ENCODE results near the gene FOXRED2. TPM values are rescaled to one million over a fixed set of nuclear protein-coding genes. Genes with fewer than 3 reads are reported as not detected.
"Not testable (repeated sequence)": the region's sequence is repeated elsewhere in the genome, so short reads cannot be mapped to it uniquely, and the experiment has no call there.

The FOXRED2 gene
- total RNA-seq, 2 experiments from 2014 or later, result 10.1 to 12.9 TPM

- no peak overlapping the region for H3K4me3 Mint-ChIP-seq
- ChIA-PET POLR2A (interaction anchor here (3.2 kb wide), 1 partner anchor 9 kb away, joined by 13 read pairs; the partner anchor contains the start of gene EIF3D), CTCF (no interaction called here)
- no peak for DNase-seq
- no peaks in the 10 kb centered on the region for H3K9me3 Mint-ChIP-seq
- no peak overlapping the region for H3K27ac Mint-ChIP-seq
- H3K36me3 Mint-ChIP-seq (ENCODE audit: low read depth), result no peaks in the 10 kb centered on the region
- H3K27me3 Mint-ChIP-seq, result peaks cover 2% of the 10 kb centered on the region
- peaks cover 27% of the 10 kb centered on the region for H3K4me1 Mint-ChIP-seq
These were observed 31.7 kb upstream of the FOXRED2 start for GRCh38 chr22:36538529-36538928.

- DNase-seq, result no peak
- Mint-ChIP-seq H3K27me3 (peaks cover 5% of the 10 kb centered on the region), H3K4me1 (peaks cover 15% of the 10 kb centered on the region), H3K27ac (no peak overlapping the region), H3K36me3 (ENCODE audit: low read depth) (no peaks in the 10 kb centered on the region), H3K9me3 (peaks cover 4% of the 10 kb centered on the region), H3K4me3 (no peak overlapping the region)
- POLR2A ChIA-PET, result interaction anchor here (3.2 kb wide), 1 partner anchor 8 kb away, joined by 13 read pairs; the partner anchor contains the start of gene EIF3D
- CTCF ChIA-PET, result no interaction called here
These were observed 29.9 kb upstream of the FOXRED2 start for GRCh38 chr22:36536717-36537116.

DNA sequence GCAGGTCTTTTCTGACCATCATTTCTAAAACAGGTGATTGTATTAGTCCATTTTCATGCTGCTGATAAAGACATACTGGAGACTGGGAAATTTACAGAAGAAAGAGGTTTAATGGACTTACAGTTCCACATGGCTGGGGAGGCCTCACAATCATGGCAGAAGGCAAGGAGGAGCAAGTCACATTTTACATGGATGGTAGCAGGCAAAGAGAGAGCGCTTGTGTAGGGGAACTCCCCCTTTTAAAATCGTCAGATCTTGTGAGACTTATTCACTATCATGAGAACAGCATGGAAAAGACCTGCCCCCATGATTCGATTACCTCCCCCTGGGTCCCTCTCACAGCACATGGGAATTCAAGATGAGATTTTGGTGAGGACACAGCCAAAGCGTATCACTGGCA is 26.5 kb upstream of the FOXRED2 start:
- POLR2A ChIA-PET; H3K36me3 Mint-ChIP-seq (ENCODE audit: low read depth); H3K27ac Mint-ChIP-seq; H3K4me3 Mint-ChIP-seq; H3K9me3 Mint-ChIP-seq; H3K27me3 Mint-ChIP-seq; DNase-seq: not testable (repeated sequence)
- H3K4me1 Mint-ChIP-seq, result peaks cover 11% of the 10 kb centered on the region
- CTCF ChIA-PET, result interaction anchor here (0.7 kb wide), 1 partner anchor 18 kb away, joined by 5 read pairs; no protein-coding TSS in a partner anchor

- POLR2A ChIA-PET, result no interaction called here
- H3K27ac Mint-ChIP-seq, result no peak overlapping the region
- peaks cover 5% of the 10 kb centered on the region for H3K27me3 Mint-ChIP-seq
- H3K4me1 Mint-ChIP-seq, result peaks cover 13% of the 10 kb centered on the region
- CTCF ChIA-PET, result interaction anchor here (0.7 to 1.7 kb wide), 2 partner anchors 9 to 19 kb away, joined by 5 to 7 read pairs; no protein-coding TSS in a partner anchor
- H3K4me3 Mint-ChIP-seq, result no peak overlapping the region
- H3K36me3 Mint-ChIP-seq (ENCODE audit: low read depth), result peaks cover 13% of the 10 kb centered on the region
- H3K9me3 Mint-ChIP-seq, result peaks cover 4% of the 10 kb centered on the region
- DNase-seq, result no peak
These were observed 25.6 kb upstream of the FOXRED2 start for GRCh38 chr22:36532466-36532865.

DNA sequence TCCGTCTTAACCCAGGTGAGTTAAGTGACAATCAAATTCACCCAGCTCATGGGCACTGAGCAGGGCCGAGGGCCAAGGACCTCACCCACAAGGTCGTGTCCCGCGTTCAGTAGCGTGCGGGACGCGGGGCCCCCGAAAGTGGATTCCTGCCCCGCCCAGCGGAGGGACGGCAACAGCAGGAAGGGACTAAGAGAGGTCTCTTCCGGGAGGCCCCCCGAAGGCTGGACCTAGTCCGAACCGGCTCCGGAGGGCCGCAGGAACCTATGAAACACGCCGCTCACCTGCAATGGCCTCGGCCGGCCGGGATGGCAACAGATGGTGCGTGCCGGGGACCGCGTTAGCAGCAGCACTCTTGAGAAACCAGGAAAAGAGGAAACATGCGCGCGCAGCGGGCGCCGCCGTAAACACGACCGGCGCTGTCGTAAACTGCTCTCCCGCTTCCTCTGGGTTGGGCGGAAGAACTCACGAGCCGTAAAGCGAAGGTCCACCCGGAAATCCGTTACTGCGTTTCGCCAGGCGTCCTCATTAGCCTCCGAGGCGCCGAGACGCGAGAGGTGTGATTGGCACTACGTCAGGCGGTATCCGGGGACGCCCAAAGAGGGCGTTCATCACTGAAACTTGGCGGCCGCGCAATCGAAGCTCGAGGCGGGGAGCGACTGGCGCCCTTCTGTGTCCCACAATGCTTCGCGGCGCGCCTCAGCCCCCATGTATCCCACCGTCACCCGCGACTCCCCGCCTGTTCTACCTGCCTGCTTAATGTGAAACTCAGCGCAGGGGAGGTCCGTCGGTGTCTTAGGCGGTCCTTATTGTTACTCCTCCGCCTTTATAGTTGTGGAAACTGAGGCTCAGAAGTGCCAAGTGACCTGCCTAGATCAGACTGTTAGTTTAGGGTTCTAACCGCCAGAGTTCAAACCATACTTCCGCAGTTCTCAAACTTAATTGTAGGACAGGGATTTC is 22.2 kb upstream of the FOXRED2 start, which contains the start of gene EIF3D:
EIF3D (minus strand) TSS at position 372 of the 957 bp plus-strand sequence. CDS start 3,045 bp downstream, outside the sequence.
- Mint-ChIP-seq H3K4me1 (peaks cover 30% of the 10 kb centered on the region), H3K27ac (peak within 1 kb of the TSS; percentile 99), H3K9me3 (peaks cover 4% of the 10 kb centered on the region), H3K27me3 (peaks cover 3% of the 10 kb centered on the region), H3K36me3 (ENCODE audit: low read depth) (peaks cover 44% of the 10 kb centered on the region), H3K4me3 (peak within 1 kb of the TSS; percentile 93)
- ChIA-PET CTCF (interaction anchor here (1.1 to 1.6 kb wide), 4 partner anchors 13 to 228 kb away, joined by 3 to 8 read pairs (median 4); no protein-coding TSS in a partner anchor), POLR2A (interaction anchor here (0.6 to 4.1 kb wide), 25 partner anchors 8 to 593 kb away, joined by 3 to 66 read pairs (median 4); partner anchors contain the start of genes APOL2, FOXRED2, IFT27 and MYH9)
- DNase-seq, result peak; percentile 99

- POLR2A ChIA-PET, result interaction anchor here (0.6 to 4.1 kb wide), 15 partner anchors 10 to 289 kb away, joined by 3 to 66 read pairs (median 4); partner anchors contain the start of genes APOL2, FOXRED2, IFT27 and MYH9
- H3K36me3 Mint-ChIP-seq (ENCODE audit: low read depth), result peaks cover 51% of the 10 kb centered on the region
These were observed 21.5 kb upstream of the FOXRED2 start for GRCh38 chr22:36528341-36528740.

GRCh38 chr22:36522662-36523061 is 15.8 kb upstream of the FOXRED2 start:
- Mint-ChIP-seq H3K4me1 (peaks cover 18% of the 10 kb centered on the region), H3K27me3 (no peaks in the 10 kb centered on the region), H3K36me3 (ENCODE audit: low read depth) (peaks cover 89% of the 10 kb centered on the region), H3K27ac (no peak overlapping the region), H3K9me3 (no peaks in the 10 kb centered on the region), H3K4me3 (no peak overlapping the region)
- ChIA-PET POLR2A (interaction anchor here (1.0 to 1.1 kb wide), 2 partner anchors 11 to 15 kb away, joined by 3 to 4 read pairs; partner anchors contain the start of gene FOXRED2), CTCF (interaction anchor here (1.5 to 4.6 kb wide), 2 partner anchors 13 to 52 kb away, joined by 3 to 22 read pairs; no protein-coding TSS in a partner anchor)
- DNase-seq, result no peak

More at GRCh38 chr22:36528341-36528740, 21.5 kb upstream of the FOXRED2 start:
- Mint-ChIP-seq H3K27ac (peak overlapping the region; percentile 99), H3K9me3 (peaks cover 3% of the 10 kb centered on the region), H3K4me3 (peak overlapping the region; percentile 93), H3K4me1 (peaks cover 30% of the 10 kb centered on the region), H3K27me3 (peaks cover 3% of the 10 kb centered on the region)
- DNase-seq, result no peak
- CTCF ChIA-PET, result interaction anchor here (0.8 to 1.1 kb wide), 3 partner anchors 13 to 227 kb away, joined by 4 to 5 read pairs (median 4); no protein-coding TSS in a partner anchor

DNA sequence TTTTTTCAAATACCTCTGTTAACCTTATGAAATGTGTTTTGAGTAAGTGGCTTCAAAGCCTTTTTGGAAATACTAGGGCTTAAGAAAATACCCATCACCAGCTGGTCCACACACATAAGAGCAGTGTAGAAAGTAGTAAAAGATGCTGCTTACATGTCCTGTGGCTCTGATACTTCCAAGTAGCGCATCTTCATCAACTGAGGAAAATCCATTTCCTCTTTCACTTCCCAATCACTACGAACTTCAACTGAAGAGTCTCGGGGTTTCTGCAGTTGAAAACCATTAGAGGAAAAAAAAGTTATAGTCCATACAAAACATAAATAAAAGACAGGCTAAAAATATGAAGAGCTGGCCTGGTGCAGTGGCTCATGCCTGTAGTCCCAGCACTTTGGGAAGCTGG is 13.6 kb upstream of the FOXRED2 start:
- ChIA-PET POLR2A (interaction anchor here (1.2 to 2.7 kb wide), 2 partner anchors 9 to 10 kb away, joined by 5 to 17 read pairs; partner anchors contain the start of gene EIF3D), CTCF (interaction anchor here (1.0 to 4.6 kb wide), 2 partner anchors 10 to 243 kb away, joined by 3 to 22 read pairs; no protein-coding TSS in a partner anchor)
- Mint-ChIP-seq H3K9me3 (no peaks in the 10 kb centered on the region), H3K4me1 (no peaks in the 10 kb centered on the region), H3K36me3 (ENCODE audit: low read depth) (peaks cover 91% of the 10 kb centered on the region), H3K27me3 (no peaks in the 10 kb centered on the region), H3K27ac (no peak overlapping the region), H3K4me3 (no peak overlapping the region)
- DNase-seq, result no peak

DNA sequence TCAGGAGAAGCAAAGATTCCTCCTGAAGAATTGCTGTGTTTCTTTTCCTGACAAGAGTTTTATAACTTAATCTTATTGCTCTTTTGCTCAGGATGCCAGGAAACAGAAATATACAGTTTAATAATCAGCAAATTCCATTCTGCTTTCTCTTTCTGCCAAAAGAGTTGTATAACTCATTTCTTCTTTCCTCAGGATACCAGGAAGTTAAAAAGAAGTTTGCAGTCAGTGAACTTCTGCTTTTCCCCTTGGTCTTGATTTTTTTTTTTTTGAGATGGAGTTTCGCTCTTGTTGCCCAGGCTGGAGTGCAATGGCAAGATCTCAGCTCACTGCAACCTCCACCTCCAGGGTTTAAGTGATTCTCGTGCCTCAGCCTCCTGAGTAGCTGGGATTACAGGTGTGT is 13.1 kb upstream of the FOXRED2 start:
- ChIA-PET CTCF (interaction anchor here (4.6 kb wide), 1 partner anchor 10 kb away, joined by 22 read pairs; no protein-coding TSS in a partner anchor), POLR2A (interaction anchor here (1.1 to 2.7 kb wide), 3 partner anchors 9 to 21 kb away, joined by 3 to 17 read pairs (median 5); partner anchors contain the start of gene EIF3D)
- H3K9me3 Mint-ChIP-seq, DNase-seq, H3K27me3 Mint-ChIP-seq, H3K4me1 Mint-ChIP-seq, H3K27ac Mint-ChIP-seq, H3K4me3 Mint-ChIP-seq: not testable (repeated sequence)
- H3K36me3 Mint-ChIP-seq (ENCODE audit: low read depth), result peaks cover 91% of the 10 kb centered on the region

DNA sequence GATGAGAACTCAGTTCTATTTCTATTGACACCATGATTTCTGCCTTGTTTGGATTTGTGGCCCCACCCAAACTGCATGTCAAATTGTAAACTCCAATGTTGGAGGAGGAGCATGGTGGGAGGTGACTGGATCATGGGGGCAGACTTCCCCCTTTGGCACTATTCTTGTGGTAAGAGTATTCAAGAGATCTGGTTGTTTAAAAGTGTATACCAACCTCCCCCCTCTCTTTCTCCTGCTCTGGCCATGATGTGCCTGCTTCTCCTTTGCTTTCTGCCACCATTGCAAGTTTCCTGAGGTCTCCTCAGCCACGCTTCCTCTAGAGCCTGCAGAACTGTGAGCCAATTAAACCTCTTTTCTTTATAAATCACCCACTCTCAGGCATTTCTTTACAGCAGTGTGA is 7.9 kb upstream of the FOXRED2 start:
- ChIA-PET POLR2A (no interaction called here), CTCF (no interaction called here)
- H3K4me1 Mint-ChIP-seq, result no peaks in the 10 kb centered on the region
- no peak overlapping the region for H3K4me3 Mint-ChIP-seq
- H3K36me3 Mint-ChIP-seq (ENCODE audit: low read depth), result peaks cover 82% of the 10 kb centered on the region
- no peaks in the 10 kb centered on the region for H3K27me3 Mint-ChIP-seq
- H3K27ac Mint-ChIP-seq, result no peak overlapping the region
- DNase-seq, result no peak
- no peaks in the 10 kb centered on the region for H3K9me3 Mint-ChIP-seq

DNA sequence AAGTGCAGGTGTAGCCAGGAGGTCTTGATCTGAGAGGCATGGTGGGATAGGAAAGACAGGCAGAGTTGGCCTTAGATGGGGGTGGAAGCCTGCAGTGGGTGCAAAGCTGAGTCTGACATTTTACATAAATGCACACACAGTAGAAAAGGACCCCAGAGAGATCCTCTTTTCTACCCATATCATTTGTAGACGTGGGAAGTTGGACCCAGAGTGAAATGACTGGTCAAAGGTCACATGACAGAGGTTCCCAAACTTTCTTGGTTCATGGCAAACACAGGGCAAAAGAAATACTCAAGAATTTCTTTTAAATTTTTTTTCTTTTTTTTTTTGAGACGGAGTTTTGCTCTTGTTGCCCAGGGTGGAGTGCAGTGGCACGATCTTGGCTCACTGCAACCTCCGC is 6.2 kb upstream of the FOXRED2 start:
- no peak overlapping the region for H3K4me3 Mint-ChIP-seq
- H3K36me3 Mint-ChIP-seq (ENCODE audit: low read depth), result peaks cover 68% of the 10 kb centered on the region
- H3K4me1 Mint-ChIP-seq, result peaks cover 1% of the 10 kb centered on the region
- no peaks in the 10 kb centered on the region for H3K9me3 Mint-ChIP-seq
- no peaks in the 10 kb centered on the region for H3K27me3 Mint-ChIP-seq
- no peak for DNase-seq
- CTCF ChIA-PET, result interaction anchor here (0.8 kb wide), 1 partner anchor 15 kb away, joined by 3 read pairs; no protein-coding TSS in a partner anchor
- H3K27ac Mint-ChIP-seq, result no peak overlapping the region
- POLR2A ChIA-PET, result interaction anchor here (1.2 to 7.2 kb wide), 3 partner anchors 8 to 16 kb away, joined by 3 to 66 read pairs (median 3); partner anchors contain the start of gene EIF3D

DNA sequence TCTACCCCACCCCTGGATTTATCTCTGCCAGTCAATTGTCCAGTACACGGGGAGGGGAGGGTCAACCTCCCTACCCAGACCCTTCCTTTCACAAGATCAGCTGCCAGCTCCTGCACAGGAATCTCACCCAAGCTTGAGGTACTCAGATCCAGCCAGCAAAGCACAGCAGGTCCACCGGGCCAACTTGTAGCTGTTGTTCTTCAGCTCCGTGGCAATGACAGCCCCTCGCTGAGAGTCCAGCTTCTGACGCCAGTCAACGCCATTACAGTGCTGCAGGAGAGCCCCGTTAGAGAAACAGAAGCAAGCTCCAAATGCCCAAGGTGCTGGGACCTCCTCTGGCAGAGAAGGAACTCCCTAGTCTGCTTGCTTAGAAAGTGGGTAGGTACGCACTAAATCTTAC is 5.5 kb upstream of the FOXRED2 start:
- POLR2A ChIA-PET, result interaction anchor here (1.2 to 7.2 kb wide), 4 partner anchors 9 to 16 kb away, joined by 3 to 66 read pairs (median 4); partner anchors contain the start of gene EIF3D
- no peak overlapping the region for H3K4me3 Mint-ChIP-seq
- H3K4me1 Mint-ChIP-seq, result peaks cover 5% of the 10 kb centered on the region
- H3K36me3 Mint-ChIP-seq (ENCODE audit: low read depth), result peaks cover 65% of the 10 kb centered on the region
- CTCF ChIA-PET, result interaction anchor here (0.8 kb wide), 1 partner anchor 15 kb away, joined by 3 read pairs; no protein-coding TSS in a partner anchor
- H3K27me3 Mint-ChIP-seq, result no peaks in the 10 kb centered on the region
- no peak overlapping the region for H3K27ac Mint-ChIP-seq
- no peak for DNase-seq
- H3K9me3 Mint-ChIP-seq, result no peaks in the 10 kb centered on the region
